Epithelial cell of proximal tubule (primary cell): ENCODE data around the gene KCNMA1. TPM values are rescaled to one million over a fixed set of nuclear protein-coding genes. Genes with fewer than 3 reads are reported as not detected.

ENCODE experiments used
- DNase-seq: peaks from one replicate; pipeline ENCODE4 v3.0.0-alpha.2; 2011; ENCODE audit warnings: low read depth
- H3K4me3 ChIP-seq: 2 replicates; pipeline ENCODE4 v1.5.1; 2011; ENCODE audit warnings: low read depth, mild to moderate bottlenecking, low read length
- CTCF ChIP-seq: conservative IDR thresholded peaks from 2 replicates; pipeline ENCODE4 v1.5.1; 2012; ENCODE audit warnings: low read depth, mild to moderate bottlenecking, low read length
- total RNA-seq: library from RNA; depleted of rRNA; stranded (reverse); fragments of >200 nt; gene quantifications from 2 replicates; pipeline ENCODE4 v1.2.3, GENCODE V29; 2015

KCNMA1 gene
- total RNA-seq, 1 donor from 2014 or later = 12.5 TPM

- no peak overlapping the region for H3K4me3 ChIP-seq
- DNase-seq = no peak
- no peak for TF ChIP-seq CTCF
Observed at GRCh38 chr10:77400033-77400432, 237.6 kb downstream of the KCNMA1 start.

- no peak for TF ChIP-seq CTCF
- DNase-seq = no peak
- no peak overlapping the region for H3K4me3 ChIP-seq
Observed at GRCh38 chr10:77398986-77399755, 238.4 kb downstream of the KCNMA1 start.

- H3K4me3 ChIP-seq = no peak overlapping the region
- DNase-seq = no peak
- TF ChIP-seq CTCF = no peak
Observed at GRCh38 chr10:77398558-77398957, 239.1 kb downstream of the KCNMA1 start.

GRCh38 chr10:77397103-77397502 lies 240.5 kb downstream of the KCNMA1 start:
- no peak overlapping the region for H3K4me3 ChIP-seq
- no peak for TF ChIP-seq CTCF
- DNase-seq = no peak

- no peak for TF ChIP-seq CTCF
- no peak for DNase-seq
- no peak overlapping the region for H3K4me3 ChIP-seq
Observed at GRCh38 chr10:77396290-77396689, 241.3 kb downstream of the KCNMA1 start.

- no peak overlapping the region for H3K4me3 ChIP-seq
- TF ChIP-seq CTCF = no peak
- DNase-seq = no peak
Observed at GRCh38 chr10:77393821-77394501, 243.6 kb downstream of the KCNMA1 start.

GRCh38 chr10:77393411-77393810 lies 244.2 kb downstream of the KCNMA1 start:
- no peak for DNase-seq
- TF ChIP-seq CTCF = no peak
- H3K4me3 ChIP-seq = no peak overlapping the region
